Activated T-helper 1 cell treated with Interleukin-2 at 50 U/mL for 16 hours (primary cell): Measurements from ENCODE around the gene JAML.
A peak's percentile ranks its signal among the peaks of the same experiment; 100 is the strongest.

ENCODE experiments used
- DNase-seq: peaks from one replicate; pipeline ENCODE4 v3.0.0-alpha.2; 2020; ENCODE audit warnings: low read depth

Gene JAML, protein sequence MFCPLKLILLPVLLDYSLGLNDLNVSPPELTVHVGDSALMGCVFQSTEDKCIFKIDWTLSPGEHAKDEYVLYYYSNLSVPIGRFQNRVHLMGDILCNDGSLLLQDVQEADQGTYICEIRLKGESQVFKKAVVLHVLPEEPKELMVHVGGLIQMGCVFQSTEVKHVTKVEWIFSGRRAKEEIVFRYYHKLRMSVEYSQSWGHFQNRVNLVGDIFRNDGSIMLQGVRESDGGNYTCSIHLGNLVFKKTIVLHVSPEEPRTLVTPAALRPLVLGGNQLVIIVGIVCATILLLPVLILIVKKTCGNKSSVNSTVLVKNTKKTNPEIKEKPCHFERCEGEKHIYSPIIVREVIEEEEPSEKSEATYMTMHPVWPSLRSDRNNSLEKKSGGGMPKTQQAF

DNA sequence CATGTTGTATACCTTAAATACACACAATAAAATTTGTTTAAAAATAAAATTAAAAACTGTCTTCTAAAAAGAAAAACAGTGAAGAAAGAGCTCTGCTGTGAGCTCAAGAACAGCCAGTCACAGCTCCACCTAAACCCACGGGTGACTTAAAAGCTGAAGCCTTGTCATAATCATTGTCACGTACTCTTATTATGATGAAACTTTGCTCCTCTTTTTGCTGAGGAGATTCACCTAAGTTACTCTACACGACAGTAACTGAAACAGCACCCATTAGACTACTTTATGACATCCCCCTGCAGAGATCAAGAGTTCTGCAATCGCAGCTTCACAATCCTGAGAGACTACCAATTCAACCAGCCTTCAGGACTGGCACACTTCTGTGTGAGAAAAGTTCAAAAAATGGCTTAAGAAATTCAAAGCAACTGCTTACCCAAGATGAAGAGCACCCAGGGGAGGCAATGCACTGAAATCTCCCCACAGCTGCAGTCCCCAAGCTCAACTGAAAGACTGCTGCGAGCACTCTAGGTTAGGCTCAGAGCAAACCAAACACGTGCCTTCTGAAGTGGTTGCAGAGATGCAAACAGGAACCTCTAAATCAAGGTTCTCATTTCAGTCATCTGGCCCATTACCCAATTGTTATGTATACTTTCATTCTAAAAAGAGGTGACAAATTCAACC lies at the start of gene JAML:
Gene JAML (minus strand): TSS at position 501 of the 678 bp plus-strand sequence. CDS start 10,145 bp downstream, outside the sequence.
- peak; percentile 46 for DNase-seq

DNA sequence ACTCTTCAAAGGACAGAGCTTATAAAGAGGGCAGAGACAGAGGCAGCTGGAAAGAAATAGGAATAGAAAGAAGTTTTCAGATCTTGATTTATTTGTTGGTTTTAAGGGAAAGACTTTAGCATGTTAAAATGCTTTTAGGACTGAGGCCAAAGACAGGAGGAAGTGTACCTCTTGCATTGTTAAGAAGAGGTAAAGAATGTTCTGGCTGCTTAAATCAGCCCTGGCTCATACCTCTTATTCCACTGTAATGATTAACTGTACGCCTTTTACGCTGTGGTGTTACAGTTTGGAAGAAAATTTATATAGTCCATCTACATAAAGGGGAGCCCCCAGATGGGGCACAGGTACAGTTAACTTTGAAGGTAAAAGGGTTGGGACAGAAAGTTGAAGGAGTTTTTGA lies 49.4 kb upstream of the JAML start:
- no peak for DNase-seq

DNA sequence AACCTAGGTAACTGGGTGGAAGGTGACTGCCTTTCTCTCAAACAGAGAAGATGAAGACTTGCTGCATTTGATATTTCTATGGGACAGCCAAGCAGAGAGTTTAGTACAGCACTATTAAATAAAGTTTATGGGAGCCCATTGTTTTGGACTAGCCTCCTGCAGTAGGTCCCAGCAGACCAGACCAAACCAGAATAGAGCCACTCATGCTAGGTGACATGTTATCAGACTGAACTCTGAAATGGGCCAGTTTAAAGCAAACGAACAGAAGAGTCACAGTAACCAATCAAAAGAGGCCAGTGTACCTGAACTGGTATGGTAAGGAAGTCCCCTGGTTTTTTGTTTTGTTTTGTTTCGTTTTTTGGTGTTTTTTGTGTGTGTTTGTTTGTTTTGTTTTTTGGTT lies 47.2 kb upstream of the JAML start:
- no peak for DNase-seq

DNA sequence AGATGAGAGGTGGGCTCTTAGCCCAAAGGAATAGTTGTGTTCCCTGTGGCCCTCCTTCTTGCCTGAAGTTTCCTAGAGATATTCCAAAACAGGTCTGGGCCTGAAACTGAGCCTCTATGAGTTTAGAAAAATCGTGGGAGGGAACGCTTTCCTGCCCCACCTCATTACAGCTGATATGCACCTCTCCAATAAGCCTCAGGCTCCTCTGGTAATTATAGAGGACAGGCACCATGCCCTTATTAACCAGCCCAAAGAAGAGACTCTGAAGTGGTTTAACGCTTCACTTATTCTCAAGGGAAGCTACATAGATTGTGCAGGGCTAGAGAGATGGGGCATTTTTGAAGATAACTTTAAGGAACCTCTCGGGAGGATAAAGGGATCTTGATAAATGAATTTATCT lies 42.7 kb upstream of the JAML start:
- no peak for DNase-seq

DNA sequence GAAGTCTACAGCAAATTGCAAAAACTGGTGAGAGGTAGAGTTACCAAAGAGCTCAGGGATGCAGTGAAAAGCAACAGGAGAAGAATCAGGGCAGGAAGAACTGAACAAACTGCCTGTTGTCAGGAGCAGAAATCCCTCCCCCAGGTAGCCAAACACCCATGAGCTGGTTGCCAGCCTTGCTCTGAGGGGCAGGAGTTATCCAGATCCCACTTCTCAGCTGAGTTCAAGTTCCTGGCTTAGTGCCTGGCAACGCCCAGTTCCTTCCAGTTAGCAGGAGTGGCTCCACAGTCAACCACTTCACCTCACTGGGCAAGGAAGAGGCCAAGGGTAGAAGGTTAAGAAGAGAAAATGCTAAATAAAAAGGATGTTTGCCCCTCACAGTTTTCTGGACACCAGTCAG lies 41.1 kb upstream of the JAML start:
- no peak for DNase-seq

DNA sequence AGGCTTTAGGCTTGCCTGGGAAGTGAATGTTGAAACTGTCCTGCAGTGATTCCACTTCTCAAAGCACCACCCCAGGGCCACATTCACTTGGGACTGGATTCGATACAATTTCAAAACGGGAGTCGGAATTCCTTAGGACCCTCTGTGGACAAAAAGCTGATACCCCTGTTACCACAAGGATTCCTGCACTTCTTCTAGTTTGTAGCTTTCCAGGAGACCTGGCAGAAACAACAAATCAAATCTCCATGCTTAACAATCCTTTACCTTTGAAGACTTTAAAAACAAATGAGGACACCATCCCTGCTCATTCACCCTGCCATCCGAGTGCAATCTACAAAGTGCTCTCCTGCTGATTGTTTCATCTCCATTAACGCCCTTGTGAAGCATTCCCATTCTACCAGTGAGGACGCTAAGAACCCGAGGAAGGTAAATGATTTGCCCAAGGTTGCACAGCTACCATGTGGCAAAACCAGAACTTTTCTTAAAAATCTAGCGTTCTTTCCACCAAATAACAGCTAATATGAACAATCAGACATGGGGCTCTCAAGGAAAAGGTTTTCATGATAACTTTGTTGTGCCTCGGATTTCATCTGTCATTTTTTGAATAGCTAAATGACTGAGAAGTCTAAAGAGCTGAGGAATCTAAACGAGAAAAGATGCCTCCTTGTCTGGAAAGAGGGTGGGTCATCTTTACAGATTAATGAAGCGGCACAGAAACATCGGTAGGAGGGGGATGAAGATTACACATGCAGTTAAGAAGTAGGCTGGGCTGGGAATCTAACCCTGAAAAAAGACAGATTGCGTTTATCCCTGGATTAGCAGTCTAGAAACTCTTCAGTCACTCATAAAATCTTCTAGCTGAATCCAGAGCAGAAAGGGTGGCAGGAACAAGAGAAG lies 40.0 kb upstream of the JAML start:
- DNase-seq: no peak

DNA sequence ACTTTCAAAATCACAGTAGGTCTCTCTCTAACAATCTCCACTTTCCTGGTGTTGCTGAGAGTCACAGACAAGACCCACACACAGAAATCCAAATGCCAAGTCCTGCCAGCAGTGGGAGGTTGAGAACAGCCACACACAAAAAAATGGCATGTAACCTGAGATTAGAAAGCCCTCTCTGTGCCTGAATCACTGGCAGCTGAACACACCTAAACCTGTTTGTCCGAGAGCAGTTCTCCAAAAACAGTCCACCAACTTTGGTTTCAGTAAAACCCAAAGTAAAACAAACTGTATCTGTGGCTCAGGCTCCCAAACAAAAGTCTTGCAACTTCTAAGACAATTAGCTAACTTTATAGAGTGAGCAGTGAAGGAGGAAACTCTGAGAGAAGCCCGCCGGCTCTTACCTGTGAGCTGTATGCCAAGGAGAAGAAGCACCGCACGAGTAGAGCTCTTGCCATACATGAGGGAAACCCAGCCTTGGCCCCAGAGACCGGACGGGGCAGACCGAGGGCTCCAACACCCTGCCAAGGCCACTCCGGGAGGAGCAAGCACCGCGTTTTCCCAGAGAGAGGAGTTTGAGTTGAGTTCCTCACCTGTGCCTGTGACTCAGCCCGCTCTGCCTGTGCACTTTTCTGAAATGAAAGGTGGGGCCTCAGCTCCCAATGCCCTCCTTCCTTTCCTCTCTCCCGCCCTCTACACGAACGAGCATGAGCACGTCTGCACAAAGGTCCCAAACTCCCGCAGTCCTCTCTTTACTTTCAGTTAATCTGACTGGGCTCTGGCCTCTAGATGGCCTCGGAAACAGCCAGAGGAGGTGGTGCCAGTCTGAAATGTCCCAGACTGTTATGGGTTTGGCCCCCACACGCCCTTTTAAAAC lies 39.1 kb upstream of the JAML start, which contains the start of gene MPZL2:
Gene MPZL2 (minus strand): TSS at position 603 of the 874 bp plus-strand sequence. CDS start 144 bp downstream, at position 459.
- no peak for DNase-seq

DNA sequence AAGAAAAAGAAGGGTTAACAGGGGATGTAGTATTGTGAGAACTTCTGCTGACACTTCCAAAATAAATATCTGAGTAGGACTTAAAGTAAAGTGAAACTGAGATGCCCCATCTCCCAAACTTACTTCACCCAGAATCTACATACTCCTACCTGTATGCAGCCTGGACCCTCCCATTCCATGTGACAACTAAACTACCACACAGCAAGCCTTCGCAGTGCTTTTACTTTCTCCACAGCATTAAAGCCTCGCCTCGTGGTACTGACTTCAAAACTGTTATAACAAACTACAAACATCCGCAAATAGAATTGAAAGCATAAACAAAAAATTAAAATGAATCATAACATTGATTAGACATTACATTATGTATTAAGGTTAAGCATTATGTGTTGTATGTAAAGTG lies 38.3 kb upstream of the JAML start:
- DNase-seq: no peak

DNA sequence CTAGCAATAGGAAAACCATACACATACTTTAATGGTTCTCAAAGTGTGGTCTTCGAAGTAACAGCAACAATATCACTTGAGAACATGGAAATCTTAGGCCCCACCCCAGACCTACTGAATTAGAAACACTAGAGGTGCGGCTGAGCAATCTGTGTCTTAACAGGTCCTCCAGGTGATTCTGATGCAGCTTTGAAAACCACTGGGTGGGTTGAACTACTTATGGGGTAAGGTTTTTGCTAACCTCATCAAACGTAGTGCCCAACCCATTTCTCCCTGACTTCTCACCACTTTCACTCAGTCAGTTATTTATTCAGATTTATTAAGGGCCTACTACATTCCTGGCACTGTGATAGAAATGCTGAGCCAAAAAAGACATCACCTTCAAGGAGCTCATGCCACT lies 35.5 kb upstream of the JAML start:
- DNase-seq: no peak

DNA sequence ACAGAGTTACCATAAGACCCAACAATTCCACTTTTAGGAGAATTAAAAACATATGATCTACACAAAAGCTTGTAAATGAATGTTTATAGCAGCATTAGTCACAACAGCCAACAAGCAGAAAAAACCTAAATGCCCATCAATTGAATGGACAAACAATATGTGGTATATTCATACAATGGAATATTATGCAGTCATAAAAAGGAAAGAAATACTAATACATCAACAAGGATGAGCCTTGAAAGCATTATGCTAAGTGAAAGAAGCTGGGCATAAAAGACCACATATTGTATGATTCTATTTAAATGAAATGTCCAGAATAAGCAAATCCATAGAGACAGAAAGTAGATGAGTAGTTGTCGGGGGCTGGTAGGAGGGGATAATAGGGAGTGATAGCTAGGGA lies 34.3 kb upstream of the JAML start:
- no peak for DNase-seq

DNA sequence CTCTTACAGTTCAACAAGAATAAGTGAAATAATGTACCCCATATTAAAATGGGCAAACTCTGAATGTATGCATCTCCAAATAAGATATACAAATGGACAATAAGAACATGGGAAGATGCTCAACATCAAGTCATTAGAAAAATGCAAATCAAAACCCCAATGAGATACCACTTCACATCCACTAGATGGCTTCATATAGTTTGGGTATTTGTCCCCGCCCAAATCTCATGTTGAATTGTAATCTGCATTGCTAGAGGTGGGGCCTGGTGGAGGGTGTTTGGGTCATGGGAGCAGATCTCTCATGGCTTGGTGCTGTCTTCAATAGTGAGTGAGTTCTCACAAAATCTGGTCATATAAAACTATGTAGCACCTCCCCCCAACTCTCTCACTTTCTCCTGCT lies 33.6 kb upstream of the JAML start:
- no peak for DNase-seq

DNA sequence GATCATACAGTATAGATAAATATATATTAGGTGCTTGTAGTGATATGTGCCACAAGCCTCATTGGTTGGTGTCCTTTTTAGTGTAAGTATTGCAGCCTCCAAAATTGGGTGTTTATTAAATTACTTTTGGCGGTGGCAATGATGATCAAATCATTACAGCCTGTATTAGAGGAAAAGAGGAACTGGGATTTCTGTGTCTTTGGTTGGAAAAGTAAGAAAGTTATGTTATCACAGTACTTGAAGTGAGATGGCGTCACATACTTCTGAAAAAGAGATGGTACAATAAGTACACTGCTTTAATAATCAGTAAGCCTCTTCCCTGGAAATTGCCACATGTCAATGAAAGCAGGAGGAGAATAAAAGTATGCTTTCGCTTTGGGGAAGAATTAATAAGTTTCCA lies 27.9 kb upstream of the JAML start:
- DNase-seq: no peak

DNA sequence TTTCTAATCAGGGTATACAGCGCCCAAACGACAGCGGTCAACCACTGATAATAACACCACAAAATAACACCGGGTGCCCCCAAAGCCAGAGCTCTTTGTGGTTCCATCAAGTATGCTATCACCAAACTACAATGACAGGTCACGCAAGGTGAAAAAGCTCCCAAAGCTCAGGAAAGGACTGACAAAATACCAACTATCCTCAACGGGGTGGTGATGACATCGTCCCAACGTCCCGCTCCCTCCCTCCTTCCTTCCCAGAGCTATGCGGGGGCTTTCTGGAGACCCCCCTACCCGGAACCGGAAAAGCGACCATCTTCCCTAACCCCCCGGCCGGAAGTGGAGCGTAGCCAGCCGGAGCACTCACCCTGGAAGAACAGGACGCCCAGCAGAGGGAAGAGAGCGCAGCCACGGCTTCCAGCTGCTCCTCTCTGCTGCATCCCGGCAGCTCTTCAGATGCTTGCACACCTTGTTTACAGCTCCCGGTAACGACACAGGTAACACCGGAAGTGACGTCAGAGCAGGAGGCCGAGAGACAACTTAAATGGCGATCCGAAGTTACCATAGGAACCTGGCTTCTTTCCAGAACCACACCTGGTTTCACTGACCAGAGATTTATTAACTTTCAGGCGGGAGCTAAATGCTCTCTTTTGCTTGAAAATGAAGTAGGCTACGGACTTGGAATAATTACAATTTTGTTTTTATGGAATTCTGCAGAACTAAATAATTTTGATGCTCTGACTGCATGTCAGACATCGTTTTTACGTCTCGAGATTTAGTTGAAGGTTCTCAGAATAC lies 27.2 kb upstream of the JAML start, which contains the start of gene MPZL3:
Gene MPZL3 (minus strand): TSS at position 508 of the 795 bp plus-strand sequence. CDS start 71 bp downstream, at position 437.
- peak; percentile 67 for DNase-seq

DNA sequence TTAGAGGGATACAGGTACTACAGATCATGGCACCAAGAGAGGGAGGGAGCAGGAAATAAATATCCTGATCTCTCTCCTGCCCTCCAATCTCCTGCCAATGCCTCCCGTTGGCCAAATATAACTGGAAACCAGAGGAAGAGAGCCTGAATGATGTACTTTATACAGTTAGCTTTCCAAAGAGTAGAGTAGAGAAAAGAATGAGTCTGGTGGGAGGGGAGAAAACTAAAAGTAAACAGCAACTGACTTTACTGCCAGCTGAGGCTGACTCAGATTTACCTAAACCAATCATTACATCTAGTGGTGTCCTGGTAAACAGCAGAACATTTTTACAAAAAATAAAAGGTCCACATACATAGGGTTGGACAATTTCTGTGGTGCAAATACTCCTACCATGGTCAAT lies 22.2 kb upstream of the JAML start:
- no peak for DNase-seq

DNA sequence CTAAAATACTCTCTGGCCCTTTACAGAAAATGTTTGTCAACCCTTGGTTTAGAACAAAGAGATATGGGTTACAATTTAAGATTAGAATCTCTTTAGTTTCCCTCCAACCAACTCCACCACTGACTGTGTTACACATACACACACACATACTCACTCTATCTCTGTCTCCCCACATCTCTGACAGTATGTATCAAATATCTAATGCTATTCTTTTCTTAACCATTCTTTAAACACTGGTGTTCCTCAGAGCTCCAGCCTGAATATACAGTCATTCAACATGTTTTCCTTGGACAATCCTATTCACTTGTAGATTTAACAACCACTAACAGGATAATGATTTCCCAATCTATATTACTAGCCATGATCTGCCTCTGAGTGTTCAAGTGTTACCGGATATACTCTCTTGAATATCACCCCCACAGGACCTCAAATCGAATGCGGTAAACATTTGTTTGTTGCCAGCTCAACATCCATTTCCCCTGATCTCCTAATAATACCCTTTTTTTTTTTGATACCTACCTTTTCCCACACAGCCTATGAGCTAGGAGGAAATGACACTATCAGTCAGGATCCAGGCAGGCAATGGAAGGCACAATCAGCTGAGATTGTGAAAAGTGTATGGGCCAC lies 21.2 kb upstream of the JAML start:
- DNase-seq: no peak

DNA sequence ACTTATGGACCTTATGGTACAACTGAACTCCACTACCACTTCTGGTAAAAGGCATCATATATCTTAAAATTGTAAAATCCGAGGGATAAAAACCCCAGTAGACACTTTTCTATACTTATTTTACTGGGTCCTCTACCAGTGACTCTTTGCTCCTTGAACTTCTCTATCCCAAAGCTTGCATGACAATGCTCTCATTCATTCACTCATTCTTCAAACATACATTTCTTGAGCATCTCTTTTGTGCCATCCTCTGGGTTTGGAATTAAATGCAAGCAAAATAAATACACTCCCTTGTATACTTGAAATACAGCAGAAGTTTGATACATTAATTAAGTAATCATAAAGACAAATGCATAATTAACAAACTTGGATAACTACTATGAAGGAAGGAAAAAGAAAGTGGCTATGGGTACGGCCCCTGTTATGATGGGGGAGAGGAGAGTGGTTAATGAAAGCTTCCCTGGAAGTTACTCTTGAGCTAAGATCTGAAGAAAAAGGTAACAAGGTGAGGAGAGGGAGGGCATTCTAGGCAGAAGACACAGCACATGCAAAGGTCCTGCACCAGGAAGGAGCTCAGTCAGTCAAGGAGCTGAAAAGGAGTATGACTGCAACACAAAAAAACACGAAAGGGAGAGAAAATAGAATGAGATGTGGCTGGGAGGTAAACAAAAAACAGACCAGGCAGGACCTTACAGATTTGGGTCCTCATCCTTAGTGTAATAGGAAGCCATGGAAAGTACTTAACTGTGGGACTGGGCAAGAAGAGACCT lies 19.4 kb upstream of the JAML start:
- DNase-seq: no peak

DNA sequence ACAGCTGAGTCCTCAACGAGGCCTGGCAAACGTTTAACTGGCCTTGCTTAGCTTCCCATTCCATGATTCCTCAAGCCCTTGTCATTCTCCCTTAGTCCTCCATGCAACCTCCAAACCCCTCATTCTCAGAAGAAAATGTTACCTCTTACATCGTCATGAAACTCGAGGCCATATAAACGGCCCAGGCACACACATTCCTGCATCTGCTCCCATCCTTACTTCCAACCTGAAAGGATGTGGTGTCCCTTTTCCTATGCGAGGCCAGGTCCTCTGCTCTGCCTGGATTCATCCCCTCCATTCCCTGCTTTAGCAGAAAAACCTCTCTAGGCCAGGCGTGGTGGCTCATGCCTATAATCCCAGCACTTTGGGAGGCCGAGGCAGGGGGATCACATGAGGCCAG lies 18.4 kb upstream of the JAML start:
- no peak for DNase-seq

DNA sequence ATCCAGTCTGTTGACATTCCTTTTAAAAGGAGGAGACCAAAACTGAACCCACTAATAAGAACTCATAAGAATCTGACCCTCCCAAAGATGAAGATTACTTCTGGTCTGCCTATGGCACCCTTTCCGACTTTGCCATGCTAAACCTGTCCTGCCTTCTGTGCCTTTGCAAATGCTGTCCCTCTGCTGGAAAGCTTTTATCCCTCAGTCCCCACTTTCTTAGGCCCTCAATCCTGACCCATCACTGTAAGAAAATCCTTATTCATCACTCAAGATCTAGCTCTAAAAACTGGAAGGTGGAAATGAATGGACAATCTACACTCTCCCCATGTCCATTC lies 16.9 kb upstream of the JAML start:
- no peak for DNase-seq

DNA sequence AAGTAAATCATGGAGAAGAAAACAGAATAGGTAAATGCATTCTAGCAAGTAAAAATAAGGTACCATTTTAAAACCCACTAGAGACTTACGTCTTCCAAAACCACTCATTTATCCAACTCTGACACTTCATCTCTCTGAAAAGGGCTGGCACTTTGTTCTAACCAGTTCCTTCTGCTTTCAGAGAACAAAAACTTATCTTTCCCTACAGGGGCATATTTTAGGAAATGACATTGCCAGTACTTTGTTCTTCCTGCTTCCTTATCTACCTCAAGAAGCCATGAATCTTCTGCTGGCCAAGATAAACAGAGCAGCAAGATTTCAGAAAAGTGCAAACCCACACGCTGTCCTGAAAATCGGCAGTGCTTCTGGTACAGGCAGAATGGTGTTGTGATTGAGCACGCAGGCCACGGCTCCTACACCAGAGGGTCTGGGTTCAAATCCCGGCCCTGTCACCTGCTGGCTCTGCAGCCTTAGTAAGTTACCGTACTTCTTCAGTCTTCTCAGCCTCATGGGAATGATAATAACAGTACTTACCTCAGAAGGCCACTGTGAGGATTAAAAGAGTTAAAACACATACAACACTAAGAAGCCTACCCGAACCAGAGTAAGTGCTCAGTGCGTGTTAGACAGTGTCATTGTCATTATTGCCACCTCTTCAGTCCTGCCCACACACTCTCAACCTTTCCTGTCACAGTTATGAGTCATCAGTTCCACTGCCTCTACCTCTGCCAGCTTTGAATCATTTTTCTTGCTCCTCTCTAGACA lies 16.4 kb upstream of the JAML start:
- DNase-seq: peak; percentile 45
